ENCODE measurements around the gene MYO3A. TPM values are rescaled to one million over a fixed set of nuclear protein-coding genes. Genes with fewer than 3 reads are reported as not detected.
A peak's percentile ranks its signal among the peaks of the same experiment; 100 is the strongest.

Gene MYO3A
- total RNA-seq, 2 donors from 2014 or later, result 33.9 to 37.6 TPM

GRCh38 chr10:26214551-26215395 lies 280.7 kb downstream of the MYO3A start:
- Mint-ChIP-seq H3K9me3 (no peaks in the 10 kb centered on the region), H3K4me1 (peaks cover 41% of the 10 kb centered on the region), H3K27ac (no peak overlapping the region), H3K27me3 (ENCODE audit: insufficient read depth) (no peaks in the 10 kb centered on the region), H3K4me3 (peak overlapping the region; percentile 54), H3K36me3 (ENCODE audit: low read depth) (peaks cover 2% of the 10 kb centered on the region)
- DNase-seq, result peak; percentile 75
- TF ChIP-seq CTCF (conservative IDR thresholded peaks at IDR 0.05), result no peak
- H3K27ac ChIP-seq (ENCODE audit: low read depth, low read length), result no peak overlapping the region
- H3K4me1 ChIP-seq (ENCODE audit: control insufficient read depth, insufficient read depth, low read length), result peaks cover 16% of the 10 kb centered on the region
- H3K9ac ChIP-seq (ENCODE audit: extremely low read depth, low read length, poor library complexity, severe bottlenecking), result no peak overlapping the region
- no peaks in the 10 kb centered on the region for H3K9me3 ChIP-seq (ENCODE audit: control insufficient read depth, low read length)
- peak overlapping the region; percentile 77 for H3K4me3 ChIP-seq (ENCODE audit: low read length)
- peaks cover 93% of the 10 kb centered on the region for H3K27me3 ChIP-seq (ENCODE audit: control insufficient read depth, insufficient read depth, low read length, poor library complexity, severe bottlenecking)
- 18 to 23% methylated on average over 17 to 34 of the region's 34 CpGs for WGBS, 2 experiments (ENCODE audit: insufficient coverage in 1 of 2, insufficient read length in 1 of 2)
- no peaks in the 10 kb centered on the region for H3K36me3 ChIP-seq (ENCODE audit: control insufficient read depth, insufficient read depth, low read length)

- H3K27ac Mint-ChIP-seq, result no peak overlapping the region
- no peak for TF ChIP-seq CTCF (conservative IDR thresholded peaks at IDR 0.05)
- no peaks in the 10 kb centered on the region for H3K27me3 Mint-ChIP-seq (ENCODE audit: insufficient read depth)
- Histone ChIP-seq H3K4me3 (ENCODE audit: low read length) (peak overlapping the region; percentile 77), H3K27ac (ENCODE audit: low read depth, low read length) (no peak overlapping the region), H3K36me3 (ENCODE audit: control insufficient read depth, insufficient read depth, low read length) (no peaks in the 10 kb centered on the region), H3K4me1 (ENCODE audit: control insufficient read depth, insufficient read depth, low read length) (peaks cover 16% of the 10 kb centered on the region), H3K9me3 (ENCODE audit: control insufficient read depth, low read length) (no peaks in the 10 kb centered on the region), H3K27me3 (ENCODE audit: control insufficient read depth, insufficient read depth, low read length, poor library complexity, severe bottlenecking) (peaks cover 100% of the 10 kb centered on the region), H3K9ac (ENCODE audit: extremely low read depth, low read length, poor library complexity, severe bottlenecking) (no peak overlapping the region)
- peak overlapping the region; percentile 54 for H3K4me3 Mint-ChIP-seq
- peaks cover 2% of the 10 kb centered on the region for H3K36me3 Mint-ChIP-seq (ENCODE audit: low read depth)
- H3K9me3 Mint-ChIP-seq, result no peaks in the 10 kb centered on the region
- no peak for DNase-seq
- WGBS, 2 experiments (ENCODE audit: insufficient coverage in 1 of 2, insufficient read length in 1 of 2), result 1 to 3% methylated on average over 21 to 31 of the region's 31 CpGs
- H3K4me1 Mint-ChIP-seq, result peaks cover 41% of the 10 kb centered on the region
These were observed 281.4 kb downstream of the MYO3A start for GRCh38 chr10:26215396-26215934.

GRCh38 chr10:26215935-26216584 lies 282.0 kb downstream of the MYO3A start:
- Histone ChIP-seq H3K4me1 (ENCODE audit: control insufficient read depth, insufficient read depth, low read length) (peaks cover 16% of the 10 kb centered on the region), H3K27ac (ENCODE audit: low read depth, low read length) (no peak overlapping the region), H3K9me3 (ENCODE audit: control insufficient read depth, low read length) (no peaks in the 10 kb centered on the region), H3K27me3 (ENCODE audit: control insufficient read depth, insufficient read depth, low read length, poor library complexity, severe bottlenecking) (peaks cover 100% of the 10 kb centered on the region), H3K4me3 (ENCODE audit: low read length) (peak overlapping the region; percentile 77), H3K36me3 (ENCODE audit: control insufficient read depth, insufficient read depth, low read length) (no peaks in the 10 kb centered on the region), H3K9ac (ENCODE audit: extremely low read depth, low read length, poor library complexity, severe bottlenecking) (no peak overlapping the region)
- no peaks in the 10 kb centered on the region for H3K27me3 Mint-ChIP-seq (ENCODE audit: insufficient read depth)
- no peak overlapping the region for H3K27ac Mint-ChIP-seq
- no peaks in the 10 kb centered on the region for H3K9me3 Mint-ChIP-seq
- DNase-seq, result peak; percentile 90
- 0 to 1% methylated on average over 39 to 57 of the region's 57 CpGs for WGBS, 2 experiments (ENCODE audit: insufficient coverage in 1 of 2, insufficient read length in 1 of 2)
- TF ChIP-seq CTCF (conservative IDR thresholded peaks at IDR 0.05), result no peak
- H3K4me1 Mint-ChIP-seq, result peaks cover 41% of the 10 kb centered on the region
- H3K4me3 Mint-ChIP-seq, result peak overlapping the region; percentile 54
- H3K36me3 Mint-ChIP-seq (ENCODE audit: low read depth), result peaks cover 2% of the 10 kb centered on the region

All from endodermal cell (in vitro differentiated cells).